ENCODE results near the gene LCNL1.

GRCh38 chr9:137034709-137035506 is 52.1 kb downstream of the LCNL1 start:
- TF ChIP-seq CTCF (IDR thresholded peaks at IDR 0.05) (peak in 1 of 3 donors; percentile 79), POLR2A (IDR thresholded peaks at IDR 0.05) (no peak)

All from lower leg skin (tissue), 3 donors.